ENCODE results near the gene CTDSP2. TPM values are rescaled to one million over a fixed set of nuclear protein-coding genes. Genes with fewer than 3 reads are reported as not detected.

The CTDSP2 gene
- total RNA-seq, 2 donors from 2014 or later = 131 to 200 TPM

GRCh38 chr12:57807285-57807684 lies 39.2 kb downstream of the CTDSP2 start:
- no peaks in the 10 kb centered on the region for H3K4me1 ChIP-seq
- intact Hi-C loops (cut with DNase I) = no loop called here
- H3K27ac ChIP-seq = no peak overlapping the region
- TF ChIP-seq CTCF (IDR thresholded peaks at IDR 0.05) = no peak
- no peaks in the 10 kb centered on the region for H3K27me3 ChIP-seq
- H3K4me3 ChIP-seq = no peak overlapping the region
- no peak for DNase-seq
- peaks cover 3% of the 10 kb centered on the region for H3K36me3 ChIP-seq
- H3K9me3 ChIP-seq = no peaks in the 10 kb centered on the region
- H3K9ac ChIP-seq (ENCODE audit: low read depth in 2 of 2, low read length in 2 of 2) = no peak overlapping the region

GRCh38 chr12:57806677-57807076 lies 39.9 kb downstream of the CTDSP2 start:
- Histone ChIP-seq H3K36me3 (peaks cover 7% of the 10 kb centered on the region), H3K9me3 (no peaks in the 10 kb centered on the region), H3K27me3 (no peaks in the 10 kb centered on the region), H3K27ac (no peak overlapping the region), H3K9ac (ENCODE audit: low read depth in 2 of 2, low read length in 2 of 2) (no peak overlapping the region), H3K4me3 (no peak overlapping the region), H3K4me1 (no peaks in the 10 kb centered on the region)
- TF ChIP-seq CTCF (IDR thresholded peaks at IDR 0.05) = no peak
- intact Hi-C loops (cut with DNase I) = no loop called here
- DNase-seq = no peak

GRCh38 chr12:57803319-57803893 lies 43.1 kb downstream of the CTDSP2 start:
- DNase-seq = peak; percentile 45
- intact Hi-C loops (cut with DNase I) = loop anchor here (5.0 kb wide), 1 partner anchor 104 kb away; no protein-coding TSS in a partner anchor
- peaks cover 7% of the 10 kb centered on the region for H3K36me3 ChIP-seq

GRCh38 chr12:57802607-57803006 lies 43.9 kb downstream of the CTDSP2 start:
- Histone ChIP-seq H3K4me1 (no peaks in the 10 kb centered on the region), H3K27ac (no peak overlapping the region), H3K9me3 (no peaks in the 10 kb centered on the region), H3K27me3 (no peaks in the 10 kb centered on the region), H3K4me3 (no peak overlapping the region), H3K9ac (ENCODE audit: low read depth in 2 of 2, low read length in 2 of 2) (no peak overlapping the region), H3K36me3 (peaks cover 7% of the 10 kb centered on the region)
- no peak for TF ChIP-seq CTCF (IDR thresholded peaks at IDR 0.05)
- intact Hi-C loops (cut with DNase I) = loop anchor here (5.0 kb wide), 1 partner anchor 105 kb away; no protein-coding TSS in a partner anchor
- no peak for DNase-seq

More at GRCh38 chr12:57803319-57803893, 43.1 kb downstream of the CTDSP2 start:
- Histone ChIP-seq H3K4me1 (no peaks in the 10 kb centered on the region), H3K4me3 (no peak overlapping the region), H3K9me3 (no peaks in the 10 kb centered on the region), H3K9ac (ENCODE audit: low read depth in 2 of 2, low read length in 2 of 2) (no peak overlapping the region), H3K27ac (no peak overlapping the region), H3K27me3 (no peaks in the 10 kb centered on the region)
- peak; percentile 76 for TF ChIP-seq CTCF (IDR thresholded peaks at IDR 0.05)

GRCh38 chr12:57800965-57801364 lies 45.6 kb downstream of the CTDSP2 start:
- Histone ChIP-seq H3K9ac (ENCODE audit: low read depth in 2 of 2, low read length in 2 of 2) (no peak overlapping the region), H3K4me1 (no peaks in the 10 kb centered on the region), H3K27me3 (no peaks in the 10 kb centered on the region), H3K36me3 (peaks cover 7% of the 10 kb centered on the region), H3K9me3 (no peaks in the 10 kb centered on the region), H3K4me3 (no peak overlapping the region), H3K27ac (no peak overlapping the region)
- no peak for TF ChIP-seq CTCF (IDR thresholded peaks at IDR 0.05)
- intact Hi-C loops (cut with DNase I) = loop anchor here (5.0 kb wide), 1 partner anchor 106 kb away; no protein-coding TSS in a partner anchor
- no peak for DNase-seq

Data from colonic mucosa (tissue), 4 donors.